ENCODE data around the gene NPHP4.

GRCh38 chr1:5887349-5887970 lies 104.8 kb downstream of the NPHP4 start:
- no peak for TF ChIP-seq CTCF (IDR thresholded peaks at IDR 0.05 in 2 of 3, conservative IDR thresholded peaks at IDR 0.05 in 1 of 3; ENCODE audit: control insufficient read depth in 2 of 3, extremely low read depth in 1 of 3, insufficient read depth in 1 of 3, low read depth in 3 of 3, low read length in 3 of 3)
- TF ChIP-seq FOS (IDR thresholded peaks at IDR 0.05; ENCODE audit: borderline replicate concordance, extremely low read depth, insufficient read length) = no peak
- TF ChIP-seq POLR2AphosphoS5 (IDR thresholded peaks at IDR 0.05; ENCODE audit: low read length) = no peak
- TF ChIP-seq SRF (IDR thresholded peaks at IDR 0.05; ENCODE audit: low read depth in 2 of 2, low read length in 2 of 2) = no peak
- no peak for TF ChIP-seq MAX (IDR thresholded peaks at IDR 0.05; ENCODE audit: low read depth, low read length)
- TF ChIP-seq JUND (IDR thresholded peaks at IDR 0.05; ENCODE audit: low read depth, low read length) = no peak
- no peak for TF ChIP-seq EZH2 (IDR thresholded peaks at IDR 0.05; ENCODE audit: borderline replicate concordance, control insufficient read depth, low read depth, low read length)
- no peak for TF ChIP-seq HDAC2 (IDR thresholded peaks at IDR 0.05)
- no peak for TF ChIP-seq ESRRA (IDR thresholded peaks at IDR 0.05; ENCODE audit: low read length)
- TF ChIP-seq SMC3 (IDR thresholded peaks at IDR 0.05; ENCODE audit: borderline replicate concordance, low read length) = no peak
- no peak for TF ChIP-seq SPI1 (IDR thresholded peaks at IDR 0.05; ENCODE audit: borderline replicate concordance, insufficient read depth, low read depth, low read length)

Data from GM12878 (cell line).